Activated CD8-positive, alpha-beta memory T cell treated with anti-CD3 and anti-CD28 coated beads, Interleukin-2, amount 10 ng/mL, durations not matched to agents 7 days and 5 days (primary cell): ENCODE data around the gene RUNX1. TPM values are rescaled to one million over a fixed set of nuclear protein-coding genes. Genes with fewer than 3 reads are reported as not detected.
A peak's percentile ranks its signal among the peaks of the same experiment; 100 is the strongest.

Source experiments
- ATAC-seq: fragments of 150-1000 bp; cut with Tn5 transposase; one replicate; pipeline ENCODE4 v1.10.0; 2021; ENCODE audit warnings: moderate library complexity
- CTCF ChIA-PET: fragments of 350-600 bp; sonication (Branson Sonifier 250); formaldehyde crosslinking; loops from one replicate; lab custom pipeline; 2021; ENCODE audit warnings: antibody characterized with exemption; lab: Charles Lee
- DNase-seq: peaks from one replicate; pipeline ENCODE4 v3.0.0-alpha.2; 2020
- H3K27ac Mint-ChIP-seq: one replicate; pipeline ENCODE4 v1.8.0; 2021; ENCODE audit warnings: mild to moderate bottlenecking, mixed read lengths
- H3K27me3 Mint-ChIP-seq: one replicate; pipeline ENCODE4 v1.8.0; 2021; ENCODE audit warnings: mixed read lengths
- H3K36me3 Mint-ChIP-seq: one replicate; pipeline ENCODE4 v1.8.0; 2021; ENCODE audit warnings: mild to moderate bottlenecking, mixed read lengths
- H3K4me1 Mint-ChIP-seq: one replicate; pipeline ENCODE4 v1.8.0; 2021; ENCODE audit warnings: mixed read lengths
- H3K4me3 Mint-ChIP-seq: one replicate; pipeline ENCODE4 v1.8.0; 2021; ENCODE audit warnings: mild to moderate bottlenecking, moderate library complexity, mixed read lengths
- H3K9me3 Mint-ChIP-seq: one replicate; pipeline ENCODE4 v1.8.0; 2022; ENCODE audit warnings: low read depth, mixed read lengths
- total RNA-seq, 2 experiments: library from RNA; stranded (reverse); gene quantifications; one replicate each; pipeline ENCODE4 v1.2.3, GENCODE V29; 2021

RUNX1 gene
- 10 to 100 TPM; 23.3 to 35.3 TPM for total RNA-seq

DNA sequence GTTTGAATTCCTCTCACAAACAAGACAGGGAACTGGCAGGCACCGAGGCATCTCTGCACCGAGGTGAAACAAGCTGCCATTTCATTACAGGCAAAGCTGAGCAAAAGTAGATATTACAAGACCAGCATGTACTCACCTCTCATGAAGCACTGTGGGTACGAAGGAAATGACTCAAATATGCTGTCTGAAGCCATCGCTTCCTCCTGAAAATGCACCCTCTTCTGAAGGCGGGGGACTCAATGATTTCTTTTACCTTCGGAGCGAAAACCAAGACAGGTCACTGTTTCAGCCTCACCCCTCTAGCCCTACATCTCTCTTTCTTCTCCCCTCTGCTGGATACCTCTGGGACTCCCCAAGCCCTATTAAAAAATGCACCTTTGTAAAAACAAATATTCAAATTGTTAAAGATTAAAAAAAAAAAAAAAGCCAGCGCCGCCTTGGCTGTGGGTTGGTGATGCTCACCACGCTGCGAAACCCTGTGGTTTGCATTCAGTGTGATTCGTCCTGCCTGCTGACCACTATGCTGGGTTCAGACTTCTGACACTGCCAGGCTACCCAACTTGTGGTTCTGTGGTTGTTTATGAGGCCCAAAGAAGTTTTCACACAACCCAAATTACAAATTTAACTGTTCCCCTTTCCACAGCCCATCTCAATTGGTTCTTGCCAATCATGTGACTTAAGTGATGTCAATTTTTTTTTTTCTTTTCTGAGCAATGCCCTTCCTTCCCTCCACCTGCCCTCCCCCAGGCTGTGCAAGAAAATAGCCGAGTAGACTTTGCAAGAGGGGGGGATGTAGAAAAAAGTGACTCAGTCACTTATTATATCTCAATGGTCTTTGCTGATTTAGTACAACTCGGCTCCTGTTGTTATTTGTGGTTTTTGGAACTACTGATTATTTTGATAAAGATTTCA lies at the start of gene RUNX1:
RUNX1 (minus strand) TSS at position 597 of the 912 bp plus-strand sequence.
- Mint-ChIP-seq H3K36me3 (peaks cover 10% of the 10 kb centered on the region), H3K27me3 (peaks cover 5% of the 10 kb centered on the region), H3K9me3 (no peaks in the 10 kb centered on the region), H3K4me3 (peak within 1 kb of the TSS; percentile 88), H3K27ac (peak within 1 kb of the TSS; percentile 96), H3K4me1 (peaks cover 77% of the 10 kb centered on the region)
- CTCF ChIA-PET, result interaction anchor here (0.6 to 12.3 kb wide), 14 partner anchors 8 to 352 kb away, joined by 3 to 128 read pairs (median 9); no protein-coding TSS in a partner anchor
- peak; percentile 94 for DNase-seq
- peak; percentile 62 for ATAC-seq

GRCh38 chr21:35097525-35097924 lies 48.4 kb upstream of the RUNX1 start:
- DNase-seq, result no peak
- no peak overlapping the region for H3K27ac Mint-ChIP-seq
- no peak for ATAC-seq

DNA sequence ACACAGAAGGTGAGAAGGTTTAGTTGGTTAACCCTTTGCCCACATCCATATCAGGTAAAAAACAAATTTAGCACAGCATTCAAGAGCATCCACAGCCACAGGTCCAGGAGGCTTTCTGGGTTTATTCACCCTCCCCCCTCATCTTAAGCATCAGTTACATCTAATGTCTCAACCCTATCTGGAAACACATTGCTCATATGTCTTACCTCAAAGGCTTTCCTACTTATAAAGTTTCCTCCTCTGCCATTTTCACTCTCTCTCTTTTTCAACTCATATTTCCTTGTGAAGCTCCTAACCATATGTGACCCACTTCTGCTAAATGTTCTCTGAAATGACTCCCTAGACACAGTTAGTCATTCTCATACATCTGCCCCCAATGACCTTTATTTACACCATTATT lies 47.9 kb upstream of the RUNX1 start:
- ATAC-seq, result peak; percentile 30

More at GRCh38 chr21:35097525-35097924, 48.4 kb upstream of the RUNX1 start:
- no peaks in the 10 kb centered on the region for H3K27me3 Mint-ChIP-seq
- CTCF ChIA-PET, result no interaction called here
- peaks cover 6% of the 10 kb centered on the region for H3K9me3 Mint-ChIP-seq
- H3K36me3 Mint-ChIP-seq, result peaks cover 8% of the 10 kb centered on the region
- no peak overlapping the region for H3K4me3 Mint-ChIP-seq
- H3K4me1 Mint-ChIP-seq, result peaks cover 20% of the 10 kb centered on the region

DNA sequence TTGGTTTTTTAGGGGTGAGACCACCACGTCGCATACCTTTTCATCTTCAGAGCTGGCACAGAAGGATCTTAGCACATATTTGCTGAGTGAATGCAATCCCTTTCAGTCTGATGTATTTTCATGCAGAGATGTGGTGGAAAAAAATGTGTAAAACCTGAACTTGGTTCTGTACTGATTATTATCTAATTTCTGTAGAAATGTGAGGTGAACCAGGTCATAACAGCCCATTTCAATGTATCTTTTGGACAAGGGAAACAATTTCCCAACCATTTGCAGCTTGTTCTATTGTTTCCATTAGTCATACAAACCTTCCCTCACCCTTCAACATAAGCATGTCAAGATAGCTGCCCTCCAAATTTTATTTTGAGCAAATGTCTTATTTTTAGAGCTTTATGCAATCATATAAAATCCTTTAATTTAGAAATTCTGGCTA lies 46.8 kb upstream of the RUNX1 start:
- H3K27ac Mint-ChIP-seq, result no peak overlapping the region
- peaks cover 3% of the 10 kb centered on the region for H3K27me3 Mint-ChIP-seq

More for the DNA sequence above, 47.9 kb upstream of the RUNX1 start:
- Mint-ChIP-seq H3K27me3 (no peaks in the 10 kb centered on the region), H3K4me3 (no peak overlapping the region), H3K27ac (peak overlapping the region; percentile 29), H3K36me3 (peaks cover 8% of the 10 kb centered on the region), H3K9me3 (peaks cover 6% of the 10 kb centered on the region), H3K4me1 (peaks cover 20% of the 10 kb centered on the region)
- CTCF ChIA-PET, result no interaction called here
- DNase-seq, result no peak

GRCh38 chr21:35093514-35093913 lies 44.4 kb upstream of the RUNX1 start:
- Mint-ChIP-seq H3K4me1 (peaks cover 22% of the 10 kb centered on the region), H3K9me3 (peaks cover 5% of the 10 kb centered on the region)
- CTCF ChIA-PET, result interaction anchor here (1.1 kb wide), 1 partner anchor 204 kb away, joined by 3 read pairs; no protein-coding TSS in a partner anchor

More for the DNA sequence above, 46.8 kb upstream of the RUNX1 start:
- peaks cover 6% of the 10 kb centered on the region for H3K9me3 Mint-ChIP-seq
- no peak overlapping the region for H3K4me3 Mint-ChIP-seq
- ATAC-seq, result no peak
- H3K36me3 Mint-ChIP-seq, result peaks cover 8% of the 10 kb centered on the region
- peaks cover 20% of the 10 kb centered on the region for H3K4me1 Mint-ChIP-seq
- CTCF ChIA-PET, result no interaction called here
- DNase-seq, result no peak

DNA sequence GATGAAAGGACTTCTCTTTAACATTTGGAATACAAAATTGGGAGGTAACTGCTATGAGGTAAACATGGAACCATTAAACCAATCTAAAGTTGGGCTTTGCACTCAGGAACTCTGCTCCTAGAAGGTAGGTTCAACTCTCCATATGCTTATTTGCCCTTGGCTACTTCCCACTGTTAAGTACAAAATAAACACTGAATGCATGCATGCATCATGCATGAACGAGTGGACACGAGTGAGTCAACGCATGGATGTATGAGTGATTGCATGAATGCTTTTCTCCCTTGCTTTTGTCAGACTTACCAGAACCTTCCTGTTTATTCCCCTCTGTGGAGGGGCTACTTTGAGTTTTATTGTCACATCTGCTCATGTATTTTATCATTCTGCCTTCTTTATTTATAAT lies 42.4 kb upstream of the RUNX1 start:
- Mint-ChIP-seq H3K4me3 (no peak overlapping the region), H3K4me1 (peaks cover 16% of the 10 kb centered on the region), H3K9me3 (peaks cover 5% of the 10 kb centered on the region), H3K27me3 (peaks cover 3% of the 10 kb centered on the region), H3K36me3 (peaks cover 8% of the 10 kb centered on the region), H3K27ac (no peak overlapping the region)
- no peak for DNase-seq
- CTCF ChIA-PET, result no interaction called here
- ATAC-seq, result no peak

More at GRCh38 chr21:35093514-35093913, 44.4 kb upstream of the RUNX1 start:
- peaks cover 3% of the 10 kb centered on the region for H3K27me3 Mint-ChIP-seq
- H3K36me3 Mint-ChIP-seq, result peaks cover 8% of the 10 kb centered on the region
- no peak overlapping the region for H3K27ac Mint-ChIP-seq
- ATAC-seq, result no peak
- DNase-seq, result no peak
- H3K4me3 Mint-ChIP-seq, result no peak overlapping the region

- Mint-ChIP-seq H3K4me3 (no peak overlapping the region), H3K4me1 (peaks cover 9% of the 10 kb centered on the region)
- CTCF ChIA-PET, result no interaction called here
Observed at GRCh38 chr21:35090403-35090802, 41.3 kb upstream of the RUNX1 start.

DNA sequence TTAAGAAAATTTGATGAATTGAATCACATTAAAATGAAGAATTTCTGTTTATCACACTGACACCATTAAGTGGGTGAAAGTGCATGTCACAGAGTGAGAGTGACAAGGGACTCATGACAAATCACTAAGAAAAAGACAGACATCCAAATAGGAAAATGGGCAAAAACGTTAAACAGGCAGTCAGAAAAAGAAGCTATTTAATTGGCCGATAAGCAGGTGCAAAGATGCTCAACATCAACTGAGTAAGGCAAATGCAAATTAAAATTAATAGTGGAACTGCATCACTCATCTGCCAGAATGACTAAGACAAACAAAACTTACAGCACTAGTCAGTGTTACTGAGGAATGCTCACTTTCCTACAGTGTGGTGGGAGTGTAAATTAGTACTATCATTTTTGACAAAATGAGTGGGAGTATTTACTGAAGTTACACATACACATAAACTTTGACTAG lies 39.2 kb upstream of the RUNX1 start:
- H3K9me3 Mint-ChIP-seq, result peaks cover 8% of the 10 kb centered on the region
- peak; percentile 36 for ATAC-seq
- H3K4me1 Mint-ChIP-seq, result peaks cover 6% of the 10 kb centered on the region
- H3K27ac Mint-ChIP-seq, result no peak overlapping the region
- H3K36me3 Mint-ChIP-seq, result peaks cover 2% of the 10 kb centered on the region
- H3K4me3 Mint-ChIP-seq, result no peak overlapping the region
- H3K27me3 Mint-ChIP-seq, result peaks cover 3% of the 10 kb centered on the region
- CTCF ChIA-PET, result no interaction called here
- no peak for DNase-seq

More at GRCh38 chr21:35090403-35090802, 41.3 kb upstream of the RUNX1 start:
- Mint-ChIP-seq H3K36me3 (peaks cover 8% of the 10 kb centered on the region), H3K27me3 (peaks cover 3% of the 10 kb centered on the region), H3K9me3 (peaks cover 5% of the 10 kb centered on the region), H3K27ac (no peak overlapping the region)
- ATAC-seq (no peak), DNase-seq (no peak)

DNA sequence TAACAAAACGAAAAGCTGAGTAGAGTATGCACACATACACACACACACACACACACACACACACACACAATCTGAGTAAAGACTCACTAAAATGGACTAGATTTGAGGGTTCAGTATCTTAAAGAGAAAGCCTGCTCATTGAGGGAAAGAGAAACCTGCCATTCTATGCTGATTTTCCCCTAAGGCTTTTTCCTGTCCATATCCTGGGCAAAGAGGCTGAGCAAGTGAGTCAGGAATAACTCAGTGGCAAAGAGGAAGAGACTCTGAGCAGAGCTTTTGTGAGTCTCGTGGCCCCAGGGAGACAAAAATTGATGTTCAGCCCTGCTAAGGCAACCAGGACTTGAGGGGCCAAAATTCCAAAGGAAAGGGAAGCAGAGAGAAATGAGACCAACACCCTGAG lies 37.3 kb upstream of the RUNX1 start:
- H3K27ac Mint-ChIP-seq, result no peak overlapping the region
- H3K9me3 Mint-ChIP-seq, result peaks cover 8% of the 10 kb centered on the region
- ATAC-seq (no peak), DNase-seq (no peak)
- CTCF ChIA-PET, result no interaction called here
- H3K27me3 Mint-ChIP-seq, result peaks cover 7% of the 10 kb centered on the region
- H3K4me1 Mint-ChIP-seq, result peaks cover 6% of the 10 kb centered on the region
- peaks cover 2% of the 10 kb centered on the region for H3K36me3 Mint-ChIP-seq
- no peak overlapping the region for H3K4me3 Mint-ChIP-seq

- CTCF ChIA-PET, result interaction anchor here (1.4 kb wide), 1 partner anchor 142 kb away, joined by 3 read pairs; no protein-coding TSS in a partner anchor
- Mint-ChIP-seq H3K36me3 (peaks cover 2% of the 10 kb centered on the region), H3K27ac (no peak overlapping the region), H3K27me3 (peaks cover 5% of the 10 kb centered on the region), H3K4me1 (peaks cover 6% of the 10 kb centered on the region), H3K9me3 (peaks cover 8% of the 10 kb centered on the region), H3K4me3 (no peak overlapping the region)
- ATAC-seq (no peak), DNase-seq (no peak)
Observed at GRCh38 chr21:35084869-35085268, 35.8 kb upstream of the RUNX1 start.

- ATAC-seq (no peak), DNase-seq (no peak)
- CTCF ChIA-PET, result no interaction called here
- Mint-ChIP-seq H3K4me1 (peaks cover 1% of the 10 kb centered on the region), H3K36me3 (peaks cover 2% of the 10 kb centered on the region), H3K9me3 (peaks cover 8% of the 10 kb centered on the region), H3K27me3 (peaks cover 5% of the 10 kb centered on the region), H3K4me3 (no peak overlapping the region), H3K27ac (no peak overlapping the region)
Observed at GRCh38 chr21:35083246-35083645, 34.1 kb upstream of the RUNX1 start.

DNA sequence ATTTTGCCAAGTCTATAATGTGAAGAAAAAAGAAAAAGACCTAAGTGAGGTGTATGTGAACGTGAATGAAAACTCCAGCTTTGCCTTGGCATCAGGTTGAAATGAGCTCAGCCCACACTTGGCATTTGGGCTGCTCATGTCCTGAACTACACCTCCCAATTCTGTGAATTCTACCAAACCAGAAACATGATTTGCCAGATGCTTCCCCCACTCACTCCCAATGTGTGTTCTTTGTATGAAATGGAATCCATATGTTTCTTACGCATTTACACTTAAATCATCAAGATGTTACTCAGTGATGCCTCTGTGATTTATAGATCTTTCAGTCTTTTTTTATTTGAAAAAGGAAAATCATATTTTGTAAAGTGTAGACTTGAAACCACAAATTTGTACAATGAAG lies 32.8 kb upstream of the RUNX1 start:
- DNase-seq (no peak), ATAC-seq (no peak)
- Mint-ChIP-seq H3K36me3 (peaks cover 2% of the 10 kb centered on the region), H3K4me1 (no peaks in the 10 kb centered on the region), H3K4me3 (no peak overlapping the region), H3K27me3 (peaks cover 5% of the 10 kb centered on the region), H3K9me3 (peaks cover 8% of the 10 kb centered on the region), H3K27ac (no peak overlapping the region)
- CTCF ChIA-PET, result no interaction called here

DNA sequence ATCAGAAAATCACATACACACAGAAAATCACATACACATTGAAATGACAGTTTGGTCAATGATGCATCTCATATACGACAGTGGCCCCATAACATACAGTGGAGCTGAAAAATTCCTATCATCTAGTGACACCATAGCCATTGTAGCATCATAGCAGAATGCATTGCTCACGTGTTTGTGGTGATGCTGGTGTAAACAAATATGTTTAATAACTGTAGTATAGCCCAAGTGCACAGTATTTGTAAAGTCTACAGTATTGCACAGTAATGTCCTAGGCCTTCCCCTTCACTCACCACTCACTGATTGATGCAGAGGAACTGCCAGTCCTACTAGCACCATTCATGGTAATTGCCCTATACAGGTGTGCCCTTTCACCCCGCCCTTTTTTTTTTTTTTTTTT lies 30.1 kb upstream of the RUNX1 start:
- no peak overlapping the region for H3K27ac Mint-ChIP-seq
- H3K36me3 Mint-ChIP-seq, result peaks cover 4% of the 10 kb centered on the region
- H3K4me1 Mint-ChIP-seq, result peaks cover 8% of the 10 kb centered on the region
- DNase-seq, result no peak
- peaks cover 7% of the 10 kb centered on the region for H3K27me3 Mint-ChIP-seq
- peaks cover 4% of the 10 kb centered on the region for H3K9me3 Mint-ChIP-seq
- ATAC-seq, result no peak
- CTCF ChIA-PET, result no interaction called here
- H3K4me3 Mint-ChIP-seq, result no peak overlapping the region
